DMS53 treated with DMSO at 0.1 percent for 48 hours (cell line): ENCODE data around the gene B3GAT3.
"Not testable (repeated sequence)": the region's sequence is repeated elsewhere in the genome, so short reads cannot be mapped to it uniquely, and the experiment has no call there.

Source experiments
- DNase-seq: peaks from one replicate; lab custom pipeline; 2025; ENCODE audit not compliant: unreplicated experiment; lab: John Stamatoyannopoulos, UW

B3GAT3 gene

GRCh38 chr11:62604460-62605120, 17.2 kb downstream of the B3GAT3 start:
- DNase-seq, result no peak

GRCh38 chr11:62603776-62604299, 17.9 kb downstream of the B3GAT3 start:
- DNase-seq, result no peak

GRCh38 chr11:62603072-62603408, 18.7 kb downstream of the B3GAT3 start:
- DNase-seq, result no peak

- peak; percentile 51 for DNase-seq
Observed at GRCh38 chr11:62602141-62603071, 19.4 kb downstream of the B3GAT3 start.

- DNase-seq, result peak; percentile 98
Observed at GRCh38 chr11:62601372-62602140, 20.2 kb downstream of the B3GAT3 start, which contains the start of gene MTA2. TSS of gene MTA2 (minus strand) at chr11:62601865. CDS start at chr11:62601450, 415 bp downstream.

- no peak for DNase-seq
Observed at GRCh38 chr11:62601122-62601371, 20.7 kb downstream of the B3GAT3 start.

- DNase-seq, result no peak
Observed at GRCh38 chr11:62600367-62601121, 21.2 kb downstream of the B3GAT3 start.

GRCh38 chr11:62599901-62600300, 21.9 kb downstream of the B3GAT3 start:
- no peak for DNase-seq

GRCh38 chr11:62599069-62599696, 22.6 kb downstream of the B3GAT3 start:
- DNase-seq, result no peak

- no peak for DNase-seq
Observed at GRCh38 chr11:62595124-62595523, 26.7 kb downstream of the B3GAT3 start.

- peak; percentile 50 for DNase-seq
Observed at GRCh38 chr11:62593434-62594044, 28.2 kb downstream of the B3GAT3 start.

- DNase-seq, result no peak
Observed at GRCh38 chr11:62592989-62593421, 28.8 kb downstream of the B3GAT3 start.

- DNase-seq, result peak; percentile 55
Observed at GRCh38 chr11:62592146-62592815, 29.5 kb downstream of the B3GAT3 start.

- peak; percentile 99 for DNase-seq
Observed at GRCh38 chr11:62591448-62592145, 30.2 kb downstream of the B3GAT3 start, which contains the start of gene TUT1. TSS of gene TUT1 (minus strand) at chr11:62591523. CDS start at chr11:62591485, 38 bp downstream.

- DNase-seq, result no peak
Observed at GRCh38 chr11:62588966-62589637, 32.7 kb downstream of the B3GAT3 start.

GRCh38 chr11:62585356-62585755, 36.4 kb downstream of the B3GAT3 start:
- DNase-seq, result not testable (repeated sequence)

- not testable (repeated sequence) for DNase-seq
Observed at GRCh38 chr11:62581735-62582134, 40.1 kb downstream of the B3GAT3 start.
